LNCaP clone FGC (cell line): ENCODE results near the gene RASAL3.

Source experiments
- DNase-seq: peaks from one replicate; pipeline ENCODE4 v3.0.0-alpha.2; 2011; ENCODE audit warnings: low read depth
- H3K4me3 ChIP-seq: 2 replicates; pipeline ENCODE4 v1.5.1; 2011; ENCODE audit warnings: mild to moderate bottlenecking, low read depth, low read length, control low read depth
- CTCF ChIP-seq: IDR thresholded peaks from 2 replicates; pipeline ENCODE4 v1.5.1; 2012; ENCODE audit warnings: mild to moderate bottlenecking; ENCODE audit not compliant: control insufficient read depth, insufficient read depth; ENCODE audit errors: extremely low read depth

RASAL3 gene

GRCh38 chr19:15445227-15445605 lies 19.1 kb downstream of the RASAL3 start:
- no peak for TF ChIP-seq CTCF
- no peak overlapping the region for H3K4me3 ChIP-seq
- DNase-seq, result no peak

- TF ChIP-seq CTCF, result no peak
- no peak overlapping the region for H3K4me3 ChIP-seq
- no peak for DNase-seq
Measured at GRCh38 chr19:15444505-15445226, 19.7 kb downstream of the RASAL3 start.

DNA sequence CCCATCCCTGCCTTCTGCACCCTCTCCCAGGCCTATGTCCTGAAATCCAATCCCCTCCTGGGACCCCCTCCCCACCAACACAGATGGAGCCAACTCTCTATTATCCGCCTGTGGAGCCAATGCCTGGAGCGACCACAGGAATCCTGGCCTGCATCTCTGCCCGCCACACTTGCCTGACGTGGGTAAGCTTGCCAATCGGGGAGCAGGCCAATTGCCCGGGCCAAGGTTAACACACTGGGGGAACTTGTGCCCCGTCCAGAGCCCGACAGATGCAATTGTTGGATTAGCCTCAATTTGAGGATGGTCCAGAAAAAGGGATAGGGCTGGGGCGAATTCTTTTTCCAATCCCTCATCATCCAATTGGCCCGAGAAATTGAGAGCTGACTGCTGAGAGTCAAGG lies 20.5 kb downstream of the RASAL3 start:
- no peak for TF ChIP-seq CTCF
- no peak for DNase-seq
- no peak overlapping the region for H3K4me3 ChIP-seq

- no peak overlapping the region for H3K4me3 ChIP-seq
- no peak for DNase-seq
- no peak for TF ChIP-seq CTCF
Measured at GRCh38 chr19:15443325-15443724, 21.0 kb downstream of the RASAL3 start.

- no peak for DNase-seq
- no peak for TF ChIP-seq CTCF
- no peak overlapping the region for H3K4me3 ChIP-seq
Measured at GRCh38 chr19:15442142-15442920, 22.0 kb downstream of the RASAL3 start.

- TF ChIP-seq CTCF, result no peak
- H3K4me3 ChIP-seq, result no peak overlapping the region
- no peak for DNase-seq
Measured at GRCh38 chr19:15441317-15441716, 23.0 kb downstream of the RASAL3 start.
